GM10248 (cell line): ENCODE data around the gene RENBP.

Experiments used
- CTCF ChIA-PET: fragments of 300-600 bp; sonication (Branson Sonifier 250); formaldehyde crosslinking; extraction: SDS; loops from one replicate; lab custom pipeline; 2021; ENCODE audit warnings: antibody characterized with exemption; lab: Yijun Ruan, JAX
- POLR2A ChIA-PET: fragments of 350-650 bp; sonication (Branson Sonifier 250); formaldehyde crosslinking; extraction: SDS; loops from one replicate; lab custom pipeline; 2020; ENCODE audit warnings: antibody characterized with exemption; lab: Yijun Ruan, JAX
- DNase-seq: peaks from one replicate; pipeline ENCODE4 v3.0.0; 2012; ENCODE audit errors: extremely low spot score
- CTCF ChIP-seq: IDR thresholded peaks from 2 replicates; pipeline ENCODE4 v1.5.1; 2012; ENCODE audit warnings: mild to moderate bottlenecking, low read depth; ENCODE audit errors: extremely low read depth, missing control alignments, control extremely low read depth

RENBP gene

DNA sequence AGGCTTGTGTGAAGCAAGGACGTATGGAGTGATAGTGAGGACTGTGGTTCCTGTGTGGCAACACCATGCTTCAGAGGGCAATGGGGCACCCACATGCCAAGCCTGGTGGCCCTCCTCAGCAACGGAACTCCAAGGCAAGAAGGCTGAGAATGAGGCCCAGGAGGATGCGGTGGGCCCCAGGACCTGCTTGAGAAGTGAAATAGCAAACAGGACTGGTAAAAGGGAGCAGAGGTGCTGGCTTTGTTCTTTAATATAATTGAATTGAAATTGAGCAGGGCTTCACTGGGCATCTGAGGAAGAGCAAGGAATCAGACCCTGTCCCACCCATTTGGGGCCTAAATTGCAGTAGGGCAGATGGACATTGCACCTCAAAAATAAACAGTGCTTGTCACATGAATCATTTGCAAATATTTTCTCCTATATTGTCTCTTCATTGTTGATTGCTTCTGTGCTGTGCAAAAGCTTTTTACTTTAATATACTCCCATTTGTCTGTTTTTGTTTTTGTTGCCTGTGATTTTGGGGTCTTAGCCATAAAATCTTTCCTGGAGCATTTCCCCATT, 30.4 kb upstream of the RENBP start:
- ChIA-PET CTCF (interaction anchor here (2.3 kb wide), 1 partner anchor 39 kb away, joined by 8 read pairs; no protein-coding TSS in a partner anchor), POLR2A (no interaction called here)
- TF ChIP-seq CTCF, result no peak
- DNase-seq, result no peak

DNA sequence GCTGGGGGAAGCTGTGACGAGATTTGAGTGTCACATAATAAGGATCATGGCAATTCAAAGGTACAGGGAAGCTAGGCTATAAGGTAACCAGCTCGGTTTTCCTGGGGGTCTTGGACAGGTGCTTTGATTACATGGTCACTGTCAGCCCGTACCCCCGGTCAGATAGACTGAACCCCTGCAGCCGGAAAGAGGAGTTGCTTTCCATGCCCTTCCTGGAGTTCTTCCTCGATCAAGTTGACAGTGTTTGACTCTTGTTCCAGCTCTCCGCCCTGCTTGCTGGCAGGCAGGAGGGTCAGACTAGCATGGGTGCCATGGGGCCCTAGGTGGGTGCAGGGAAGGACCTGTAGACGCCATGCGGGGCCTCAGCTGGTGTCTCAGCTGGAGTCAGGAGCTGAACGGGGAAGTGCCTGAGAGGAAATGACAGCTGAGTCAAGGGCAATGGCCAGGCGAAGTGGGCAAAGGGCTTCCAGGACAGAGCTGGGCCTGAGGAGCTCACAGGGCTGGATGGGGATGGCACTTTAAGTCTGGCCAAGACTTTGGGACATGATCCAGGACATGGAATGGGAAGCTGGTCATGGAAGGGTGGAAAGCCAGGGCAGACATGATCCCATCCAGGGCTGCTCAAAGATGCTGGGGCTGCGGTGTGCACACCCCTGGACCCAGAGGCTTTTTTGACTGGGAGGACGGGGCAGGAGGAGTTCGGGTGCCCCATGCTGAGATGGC, 29.7 kb upstream of the RENBP start:
- CTCF ChIA-PET, result interaction anchor here (1.1 to 2.3 kb wide), 3 partner anchors 9 to 39 kb away, joined by 3 to 8 read pairs (median 4); no protein-coding TSS in a partner anchor
- TF ChIP-seq CTCF, result no peak
- DNase-seq, result no peak
- POLR2A ChIA-PET, result no interaction called here

GRCh38 chrX:153973127-153974002, 28.9 kb upstream of the RENBP start:
- POLR2A ChIA-PET, result interaction anchor here (0.6 kb wide), 1 partner anchor 25 kb away, joined by 3 read pairs; no protein-coding TSS in a partner anchor
- no peak for DNase-seq
- no peak for TF ChIP-seq CTCF
- CTCF ChIA-PET, result interaction anchor here (1.1 to 2.3 kb wide), 3 partner anchors 8 to 40 kb away, joined by 3 to 8 read pairs (median 4); no protein-coding TSS in a partner anchor

DNA sequence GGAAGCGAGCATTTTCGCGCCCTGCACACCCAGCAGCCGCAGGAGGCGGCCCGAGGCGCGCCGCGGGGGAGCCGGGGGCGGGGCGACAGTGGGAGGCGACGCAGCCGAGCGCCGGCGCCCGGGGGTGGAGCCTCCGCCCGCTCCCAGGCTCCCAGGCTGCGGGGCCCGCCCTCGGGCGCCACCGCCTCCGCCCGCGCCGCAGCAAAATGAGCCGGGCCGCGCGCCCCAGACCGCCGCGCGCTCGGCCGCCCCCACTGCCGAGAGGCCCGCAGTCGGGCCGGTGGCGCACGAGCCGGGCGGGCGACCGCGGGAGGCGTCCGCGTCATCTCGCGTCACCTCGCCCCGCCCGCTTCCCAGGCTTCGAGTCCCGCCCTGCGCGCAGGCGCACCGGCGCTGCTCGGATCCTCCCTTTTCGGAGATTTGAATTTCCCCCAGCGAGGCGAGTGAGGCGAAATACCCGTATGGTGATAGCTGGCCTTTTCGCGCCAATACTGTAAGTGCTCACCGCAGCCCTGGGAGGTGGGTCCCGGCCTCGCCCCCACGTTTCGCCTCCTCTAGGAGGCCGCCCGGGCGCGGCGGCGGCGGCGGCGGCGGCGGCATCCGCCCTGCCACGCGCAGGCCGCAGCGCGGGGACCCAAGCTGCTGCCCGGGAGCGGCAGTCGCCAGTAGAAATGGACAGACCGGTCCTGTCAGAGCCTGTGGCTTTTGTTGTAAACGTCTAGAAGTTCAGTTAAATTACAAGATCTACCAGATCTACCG, 28.1 kb upstream of the RENBP start, which contains the start of gene TMEM187:
Gene TMEM187 (plus strand): TSS at position 387 of the 759 bp plus-strand sequence. CDS start 9,309 bp downstream, outside the sequence.
- TF ChIP-seq CTCF, result no peak
- peak; percentile 91 for DNase-seq
- ChIA-PET POLR2A (interaction anchor here (0.6 kb wide), 1 partner anchor 25 kb away, joined by 3 read pairs; no protein-coding TSS in a partner anchor), CTCF (interaction anchor here (1.8 to 2.3 kb wide), 2 partner anchors 24 to 41 kb away, joined by 4 to 8 read pairs; no protein-coding TSS in a partner anchor)

GRCh38 chrX:153971450-153972367, 27.3 kb upstream of the RENBP start, which contains the start of gene HCFC1:
Gene HCFC1, minus strand, starts transcription at chrX:153971818. Its CDS starts 978 bp downstream, at chrX:153970840.
- TF ChIP-seq CTCF, result no peak
- peak; percentile 84 for DNase-seq
- ChIA-PET POLR2A (interaction anchor here (1.0 kb wide), 1 partner anchor 45 kb away, joined by 3 read pairs; no protein-coding TSS in a partner anchor), CTCF (interaction anchor here (1.8 to 14.3 kb wide), 2 partner anchors 22 to 25 kb away, joined by 4 to 137 read pairs; partner anchors contain the start of gene RENBP)
